ENCODE measurements around the gene MCTP1.

MCTP1 gene

DNA sequence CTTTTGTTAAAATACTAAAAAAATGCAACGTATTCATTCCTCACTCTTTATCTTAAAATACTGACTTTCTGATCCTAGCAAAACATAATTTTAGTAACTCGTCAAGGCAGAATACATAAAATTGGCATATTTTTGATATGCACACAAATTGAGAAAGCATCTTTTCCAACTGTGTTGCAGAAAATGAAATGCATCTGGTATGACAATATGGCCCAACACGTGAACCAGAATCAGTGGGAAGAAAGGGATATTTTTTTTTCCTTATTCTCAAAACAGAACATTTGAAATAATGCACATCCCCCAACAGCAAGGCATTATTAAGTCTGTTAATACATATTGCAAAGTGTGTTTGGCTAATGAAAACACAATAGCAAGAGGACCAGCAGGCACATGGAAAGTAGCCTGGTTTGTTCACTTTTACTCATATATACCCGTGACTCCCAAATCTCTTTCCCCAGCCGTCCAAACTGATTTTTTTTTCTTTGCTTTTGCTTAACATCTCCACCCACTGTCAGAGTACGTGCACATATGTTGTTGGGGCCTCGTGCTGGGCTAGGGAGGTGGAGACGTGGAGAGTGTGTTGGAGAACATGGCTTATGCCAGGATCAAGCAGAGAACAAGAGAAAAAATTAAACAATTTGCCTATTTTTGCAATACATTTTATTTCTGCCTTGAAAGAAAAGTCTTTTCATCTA is 4.3 kb downstream of the MCTP1 start:
- no peak overlapping the region for H3K4me3 ChIP-seq (ENCODE audit: low read length)
- H3K4me2 ChIP-seq (ENCODE audit: low read length): no peak overlapping the region
- H3K27ac ChIP-seq (ENCODE audit: low read depth, low read length): no peak overlapping the region
- H3K79me2 ChIP-seq (ENCODE audit: control insufficient read depth, low read length): no peaks in the 10 kb centered on the region
- no peaks in the 10 kb centered on the region for H3K36me3 ChIP-seq (ENCODE audit: control insufficient read depth, low read length)
- H3K9me2 ChIP-seq (replicated peaks; ENCODE audit: control insufficient read depth, low read length): no peaks in the 10 kb centered on the region
- TF ChIP-seq EZH2phosphoT487 (IDR thresholded peaks at IDR 0.05; ENCODE audit: borderline replicate concordance, low read length): no peak
- TF ChIP-seq, protein P1, sequence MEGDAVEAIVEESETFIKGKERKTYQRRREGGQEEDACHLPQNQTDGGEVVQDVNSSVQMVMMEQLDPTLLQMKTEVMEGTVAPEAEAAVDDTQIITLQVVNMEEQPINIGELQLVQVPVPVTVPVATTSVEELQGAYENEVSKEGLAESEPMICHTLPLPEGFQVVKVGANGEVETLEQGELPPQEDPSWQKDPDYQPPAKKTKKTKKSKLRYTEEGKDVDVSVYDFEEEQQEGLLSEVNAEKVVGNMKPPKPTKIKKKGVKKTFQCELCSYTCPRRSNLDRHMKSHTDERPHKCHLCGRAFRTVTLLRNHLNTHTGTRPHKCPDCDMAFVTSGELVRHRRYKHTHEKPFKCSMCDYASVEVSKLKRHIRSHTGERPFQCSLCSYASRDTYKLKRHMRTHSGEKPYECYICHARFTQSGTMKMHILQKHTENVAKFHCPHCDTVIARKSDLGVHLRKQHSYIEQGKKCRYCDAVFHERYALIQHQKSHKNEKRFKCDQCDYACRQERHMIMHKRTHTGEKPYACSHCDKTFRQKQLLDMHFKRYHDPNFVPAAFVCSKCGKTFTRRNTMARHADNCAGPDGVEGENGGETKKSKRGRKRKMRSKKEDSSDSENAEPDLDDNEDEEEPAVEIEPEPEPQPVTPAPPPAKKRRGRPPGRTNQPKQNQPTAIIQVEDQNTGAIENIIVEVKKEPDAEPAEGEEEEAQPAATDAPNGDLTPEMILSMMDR (IDR thresholded peaks at IDR 0.05; ENCODE audit: low read depth, low read length, poor library complexity, severe bottlenecking): no peak
- H4K20me1 ChIP-seq (ENCODE audit: control insufficient read depth, insufficient read depth, low read depth, low read length): no peaks in the 10 kb centered on the region
- H3F3A ChIP-seq (ENCODE audit: control insufficient read depth, insufficient read depth): no peaks in the 10 kb centered on the region
- no peaks in the 10 kb centered on the region for H3K27me3 ChIP-seq (ENCODE audit: control insufficient read depth, low read length)
- H3K9me3 ChIP-seq (ENCODE audit: control insufficient read depth, insufficient read depth, low read length): no peaks in the 10 kb centered on the region
- H3K4me1 ChIP-seq (ENCODE audit: control insufficient read depth, low read length): no peaks in the 10 kb centered on the region

DNA sequence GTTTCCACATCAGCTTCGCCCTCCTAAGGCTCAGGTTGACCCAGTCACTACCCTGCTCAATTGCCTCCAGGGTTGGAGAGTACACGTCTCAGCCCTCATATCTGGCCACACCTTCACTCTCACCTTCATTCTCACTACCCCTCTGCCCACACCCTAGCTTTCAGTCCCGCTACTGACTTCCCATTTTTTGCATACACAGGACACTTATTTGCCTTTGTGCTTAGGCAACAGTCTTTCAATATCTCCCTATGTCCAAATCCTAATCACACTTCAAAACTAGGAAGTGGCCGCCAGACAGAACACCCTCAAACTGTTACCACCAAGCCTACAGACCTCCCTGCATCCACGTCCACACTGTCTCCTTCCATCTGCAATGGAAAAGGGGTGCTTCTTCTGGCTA is 10.9 kb downstream of the MCTP1 start:
- Histone ChIP-seq H3F3A (ENCODE audit: control insufficient read depth, insufficient read depth) (no peaks in the 10 kb centered on the region), H3K36me3 (ENCODE audit: control insufficient read depth, low read length) (no peaks in the 10 kb centered on the region), H3K27me3 (ENCODE audit: control insufficient read depth, low read length) (no peaks in the 10 kb centered on the region), H3K9me2 (replicated peaks; ENCODE audit: control insufficient read depth, low read length) (no peaks in the 10 kb centered on the region), H3K4me2 (ENCODE audit: low read length) (no peak overlapping the region), H3K27ac (ENCODE audit: low read depth, low read length) (no peak overlapping the region), H3K4me1 (ENCODE audit: control insufficient read depth, low read length) (no peaks in the 10 kb centered on the region), H3K4me3 (ENCODE audit: low read length) (no peak overlapping the region), H3K9me3 (ENCODE audit: control insufficient read depth, insufficient read depth, low read length) (no peaks in the 10 kb centered on the region), H4K20me1 (ENCODE audit: control insufficient read depth, insufficient read depth, low read depth, low read length) (no peaks in the 10 kb centered on the region), H3K79me2 (ENCODE audit: control insufficient read depth, low read length) (no peaks in the 10 kb centered on the region)
- TF ChIP-seq EZH2phosphoT487 (IDR thresholded peaks at IDR 0.05; ENCODE audit: borderline replicate concordance, low read length): no peak
- TF ChIP-seq, protein P1 (IDR thresholded peaks at IDR 0.05; ENCODE audit: low read depth, low read length, poor library complexity, severe bottlenecking): no peak

DNA sequence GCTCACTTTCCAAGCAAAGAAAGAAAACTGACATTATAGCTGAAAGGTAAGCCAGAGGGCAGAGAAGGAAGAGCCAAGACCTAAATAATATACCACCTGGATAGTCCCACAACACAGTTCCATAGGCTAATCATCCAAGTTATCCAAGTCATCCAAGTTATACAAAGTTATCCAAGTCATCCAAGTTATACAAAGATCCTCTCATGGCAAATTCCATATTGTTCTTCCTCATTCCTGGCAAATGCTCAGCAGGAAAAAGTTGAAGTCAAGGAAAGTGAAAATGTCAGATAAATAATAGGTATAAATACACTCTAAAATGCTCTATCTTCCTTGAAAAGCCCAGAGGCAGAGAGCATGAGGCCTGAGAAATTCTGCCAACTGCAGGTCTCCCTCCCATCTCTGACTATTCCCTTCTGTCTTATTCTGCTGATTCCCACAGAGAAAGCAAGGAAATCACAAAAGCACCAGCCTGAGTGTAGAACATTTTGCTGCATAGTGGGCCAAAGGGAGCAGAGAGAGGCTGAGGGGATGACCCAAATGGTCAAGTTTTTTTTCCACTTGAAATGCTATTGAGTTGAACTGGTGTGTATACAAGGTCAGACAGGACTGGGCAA is 12.5 kb downstream of the MCTP1 start:
- TF ChIP-seq EZH2phosphoT487 (IDR thresholded peaks at IDR 0.05; ENCODE audit: borderline replicate concordance, low read length): no peak
- TF ChIP-seq, protein P1 (IDR thresholded peaks at IDR 0.05; ENCODE audit: low read depth, low read length, poor library complexity, severe bottlenecking): no peak

More for the DNA sequence above, 12.5 kb downstream of the MCTP1 start:
- Histone ChIP-seq H3K27ac (ENCODE audit: low read depth, low read length) (no peak overlapping the region), H3K9me2 (replicated peaks; ENCODE audit: control insufficient read depth, low read length) (no peaks in the 10 kb centered on the region), H3K4me2 (ENCODE audit: low read length) (no peak overlapping the region), H3K36me3 (ENCODE audit: control insufficient read depth, low read length) (no peaks in the 10 kb centered on the region), H3K9me3 (ENCODE audit: control insufficient read depth, insufficient read depth, low read length) (no peaks in the 10 kb centered on the region), H3K4me3 (ENCODE audit: low read length) (no peak overlapping the region), H3K4me1 (ENCODE audit: control insufficient read depth, low read length) (no peaks in the 10 kb centered on the region), H3F3A (ENCODE audit: control insufficient read depth, insufficient read depth) (no peaks in the 10 kb centered on the region), H3K79me2 (ENCODE audit: control insufficient read depth, low read length) (no peaks in the 10 kb centered on the region), H3K27me3 (ENCODE audit: control insufficient read depth, low read length) (no peaks in the 10 kb centered on the region), H4K20me1 (ENCODE audit: control insufficient read depth, insufficient read depth, low read depth, low read length) (no peaks in the 10 kb centered on the region)
